Caco-2 (cell line): Measurements from ENCODE around the gene CERK. TPM values are rescaled to one million over a fixed set of nuclear protein-coding genes. Genes with fewer than 3 reads are reported as not detected.

Experiments used
- BruUV-seq: library from RNA; stranded (reverse); fragments of 400-500 nt; replicated peaks from 2 replicates; lab custom pipeline; 2021; lab: Mats Ljungman, UMichigan
- CTCF ChIA-PET: fragments of 300-600 bp; sonication (Branson Sonifier 250); formaldehyde crosslinking; loops from one replicate; lab custom pipeline; 2022; ENCODE audit warnings: antibody characterized with exemption; lab: Charles Lee
- POLR2A ChIA-PET: fragments of 300-600 bp; sonication (Branson Sonifier 250); formaldehyde crosslinking; loops from one replicate; lab custom pipeline; 2022; ENCODE audit warnings: antibody characterized with exemption; lab: Charles Lee
- DNase-seq, 2 experiments: peaks; one replicate each; pipeline versions ENCODE4 v3.0.0 to v3.0.0-alpha.2; 2020 to 2022
- H3K27me3 ChIP-seq: replicated peaks from 2 replicates; pipeline ENCODE4 v1.6.0; 2011; ENCODE audit warnings: low read length; ENCODE audit not compliant: control insufficient read depth, insufficient read depth
- H3K36me3 ChIP-seq: 2 replicates; pipeline ENCODE4 v1.5.1; 2011; ENCODE audit warnings: low read length; ENCODE audit not compliant: control insufficient read depth, insufficient read depth
- H3K4me1 ChIP-seq: fragments of 250-450 bp; sonication (Bioruptor Pico); 2 replicates; pipeline ENCODE4 v1.5.1; 2020; ENCODE audit warnings: mild to moderate bottlenecking
- H3K4me3 ChIP-seq: 2 replicates; pipeline ENCODE4 v1.5.1; 2011; ENCODE audit warnings: low read depth, mild to moderate bottlenecking, control low read depth, low read length
- H3K9me3 ChIP-seq: fragments of 250-450 bp; sonication (Bioruptor Pico); 2 replicates; pipeline ENCODE4 v1.5.1; 2020; ENCODE audit warnings: mild to moderate bottlenecking, moderate library complexity
- H3K27ac Mint-ChIP-seq: one replicate; pipeline ENCODE4 v1.8.0; 2022; ENCODE audit warnings: mixed read lengths; ENCODE audit not compliant: unreplicated experiment
- H3K27me3 Mint-ChIP-seq: one replicate; pipeline ENCODE4 v1.8.0; 2022; ENCODE audit warnings: mixed read lengths; ENCODE audit not compliant: insufficient read depth, unreplicated experiment
- H3K36me3 Mint-ChIP-seq: one replicate; pipeline ENCODE4 v1.8.0; 2022; ENCODE audit warnings: mild to moderate bottlenecking, mixed read lengths; ENCODE audit not compliant: insufficient read depth, unreplicated experiment
- H3K4me1 Mint-ChIP-seq: one replicate; pipeline ENCODE4 v1.8.0; 2022; ENCODE audit warnings: low read depth, mixed read lengths; ENCODE audit not compliant: unreplicated experiment
- H3K4me3 Mint-ChIP-seq: one replicate; pipeline ENCODE4 v1.8.0; 2022; ENCODE audit warnings: mild to moderate bottlenecking, moderate library complexity, mixed read lengths; ENCODE audit not compliant: unreplicated experiment
- H3K9me3 Mint-ChIP-seq: one replicate; pipeline ENCODE4 v1.8.0; 2022; ENCODE audit warnings: mixed read lengths; ENCODE audit not compliant: unreplicated experiment
- CTCF ChIP-seq, 2 experiments: fragments of 200-600 bp in 1 of 2; IDR thresholded peaks; 1 replicate in 1 of 2; 2 replicates in 1 of 2; pipeline versions ENCODE4 v1.5.1 to v1.8.0; 2011 to 2022; ENCODE audit warnings: antibody characterized with exemption in 1 of 2, control low read depth in 1 of 2, inconsistent platforms in 1 of 2, low read depth in 1 of 2, low read length in 1 of 2, mild to moderate bottlenecking in 1 of 2, moderate library complexity in 1 of 2; ENCODE audit not compliant: insufficient read depth in 1 of 2, severe bottlenecking in 1 of 2, unreplicated experiment in 1 of 2
- intact Hi-C: fragments of 100-400 bp; cut with micrococcal nuclease; formaldehyde crosslinking; loops from one replicate; pipeline ENCODE4 v1.10.0; 2022; ENCODE audit not compliant: unreplicated experiment
- total RNA-seq: library from RNA; stranded (reverse); gene quantifications from 2 replicates; pipeline ENCODE4 v1.2.3, GENCODE V29; 2022

Gene CERK
- total RNA-seq, 1 experiment from 2014 or later: 35.0 TPM

- no peak for DNase-seq
- Mint-ChIP-seq H3K4me3 (no peak overlapping the region), H3K27ac (no peak overlapping the region), H3K4me1 (no peaks in the 10 kb centered on the region), H3K27me3 (no peaks in the 10 kb centered on the region), H3K36me3 (peaks cover 10% of the 10 kb centered on the region), H3K9me3 (no peaks in the 10 kb centered on the region)
- ChIA-PET CTCF (no interaction called here), POLR2A (no interaction called here)
- intact Hi-C loops: no loop called here
- Histone ChIP-seq H3K27me3 (no peaks in the 10 kb centered on the region), H3K36me3 (no peaks in the 10 kb centered on the region), H3K4me3 (no peak overlapping the region), H3K4me1 (peaks cover 6% of the 10 kb centered on the region), H3K9me3 (no peaks in the 10 kb centered on the region)
- BruUV-seq: no TSS peak
- no peak for TF ChIP-seq CTCF (IDR thresholded peaks at IDR 0.05; ENCODE audit: insufficient read depth in 1 of 2, low read depth in 1 of 2, low read length in 1 of 2, severe bottlenecking in 1 of 2, unreplicated experiment in 1 of 2)
Observed at GRCh38 chr22:46673662-46674236, 64.3 kb downstream of the CERK start.

- no peak overlapping the region for H3K4me3 Mint-ChIP-seq
- CTCF ChIA-PET: no interaction called here
- no peaks in the 10 kb centered on the region for H3K36me3 ChIP-seq
- H3K9me3 Mint-ChIP-seq: no peaks in the 10 kb centered on the region
- no TSS peak for BruUV-seq
- H3K4me1 ChIP-seq: peaks cover 6% of the 10 kb centered on the region
- POLR2A ChIA-PET: no interaction called here
- H3K4me1 Mint-ChIP-seq: no peaks in the 10 kb centered on the region
- H3K27ac Mint-ChIP-seq: no peak overlapping the region
- DNase-seq: no peak
- no peaks in the 10 kb centered on the region for H3K9me3 ChIP-seq
- H3K4me3 ChIP-seq: no peak overlapping the region
- no peak for TF ChIP-seq CTCF (IDR thresholded peaks at IDR 0.05; ENCODE audit: insufficient read depth in 1 of 2, low read depth in 1 of 2, low read length in 1 of 2, severe bottlenecking in 1 of 2, unreplicated experiment in 1 of 2)
- intact Hi-C loops: no loop called here
- no peaks in the 10 kb centered on the region for H3K27me3 ChIP-seq
- H3K36me3 Mint-ChIP-seq: peaks cover 10% of the 10 kb centered on the region
- H3K27me3 Mint-ChIP-seq: no peaks in the 10 kb centered on the region
Observed at GRCh38 chr22:46673205-46673604, 64.8 kb downstream of the CERK start.

GRCh38 chr22:46672731-46673130, 65.3 kb downstream of the CERK start:
- Histone ChIP-seq H3K36me3 (no peaks in the 10 kb centered on the region), H3K4me3 (no peak overlapping the region), H3K9me3 (no peaks in the 10 kb centered on the region), H3K4me1 (peaks cover 6% of the 10 kb centered on the region), H3K27me3 (no peaks in the 10 kb centered on the region)
- BruUV-seq: no TSS peak
- Mint-ChIP-seq H3K4me3 (no peak overlapping the region), H3K36me3 (peaks cover 10% of the 10 kb centered on the region), H3K4me1 (no peaks in the 10 kb centered on the region), H3K9me3 (no peaks in the 10 kb centered on the region), H3K27ac (no peak overlapping the region), H3K27me3 (no peaks in the 10 kb centered on the region)
- TF ChIP-seq CTCF (IDR thresholded peaks at IDR 0.05; ENCODE audit: insufficient read depth in 1 of 2, low read depth in 1 of 2, low read length in 1 of 2, severe bottlenecking in 1 of 2, unreplicated experiment in 1 of 2): no peak
- intact Hi-C loops: no loop called here
- CTCF ChIA-PET: no interaction called here
- POLR2A ChIA-PET: no interaction called here
- DNase-seq: no peak
